IMR-90 (cell line): ENCODE results near the gene RAB1A. TPM values are rescaled to one million over a fixed set of nuclear protein-coding genes. Genes with fewer than 3 reads are reported as not detected.
A peak's percentile ranks its signal among the peaks of the same experiment; 100 is the strongest.

Experiments used
- ATAC-seq: fragments of 200-7000 bp; cut with Tn5 transposase; 2 replicates; pipeline ENCODE4 v1.9.1; 2020; ENCODE audit warnings: low read depth, mild to moderate bottlenecking, moderate library complexity
- BruUV-seq: library from RNA; stranded (reverse); fragments of 400-500 nt; replicated peaks from 2 replicates; lab custom pipeline; 2021; lab: Mats Ljungman, UMichigan
- CTCF ChIA-PET: fragments of 300-600 bp; formaldehyde crosslinking; extraction: SDS; loops from one replicate; lab custom pipeline; 2021; ENCODE audit warnings: antibody characterized with exemption; lab: Yijun Ruan, JAX
- POLR2A ChIA-PET: fragments of 300-600 bp; sonication (Branson Sonifier 250); formaldehyde crosslinking; loops from one replicate; lab custom pipeline; 2022; ENCODE audit warnings: antibody characterized with exemption; ENCODE audit not compliant: unreplicated experiment; lab: Charles Lee
- DNase-seq: peaks from one replicate; pipeline ENCODE4 v3.0.0; 2013
- H2AFZ ChIP-seq: replicated peaks from 2 replicates; pipeline ENCODE3; 2013; ENCODE audit warnings: low read length, mild to moderate bottlenecking; ENCODE audit not compliant: poor library complexity
- H2AK5ac ChIP-seq: 2 replicates; pipeline ENCODE4 v1.6.1; 2013; ENCODE audit warnings: low read depth, low read length, inconsistent platforms
- H2AK9ac ChIP-seq: replicated peaks from 2 replicates; pipeline ENCODE3; 2013; ENCODE audit warnings: mild to moderate bottlenecking, low read depth, low read length, moderate library complexity; ENCODE audit not compliant: poor library complexity
- H2BK120ac ChIP-seq: 2 replicates; pipeline ENCODE4 v1.6.1; 2013; ENCODE audit warnings: low read depth, low read length, inconsistent platforms
- H2BK15ac ChIP-seq: 3 replicates; pipeline ENCODE4 v1.6.1; 2013; ENCODE audit warnings: low read depth, low read length, inconsistent platforms
- H2BK20ac ChIP-seq: 2 replicates; pipeline ENCODE4 v1.6.1; 2013; ENCODE audit warnings: low read depth, mild to moderate bottlenecking, inconsistent platforms, low read length, moderate library complexity
- H2BK5ac ChIP-seq: 2 replicates; pipeline ENCODE4 v1.6.1; 2013; ENCODE audit warnings: mild to moderate bottlenecking, low read depth, low read length, inconsistent platforms; ENCODE audit not compliant: poor library complexity, severe bottlenecking
- H3K14ac ChIP-seq: replicated peaks from 2 replicates; pipeline ENCODE4 v1.6.1; 2013; ENCODE audit warnings: low read depth, low read length, inconsistent platforms
- H3K18ac ChIP-seq: 2 replicates; pipeline ENCODE4 v1.6.1; 2013; ENCODE audit warnings: low read depth, low read length, control low read depth
- H3K23ac ChIP-seq: 2 replicates; pipeline ENCODE4 v1.6.1; 2013; ENCODE audit warnings: low read depth, low read length, inconsistent platforms
- H3K27ac ChIP-seq: 2 replicates; pipeline ENCODE4 v1.5.1; 2013; ENCODE audit warnings: mild to moderate bottlenecking, control low read depth, low read length; ENCODE audit not compliant: insufficient read depth
- H3K27me3 ChIP-seq: 2 replicates; pipeline ENCODE4 v1.6.1; 2013; ENCODE audit warnings: low read length; ENCODE audit not compliant: control insufficient read depth, insufficient read depth
- H3K36me3 ChIP-seq: 2 replicates; pipeline ENCODE4 v1.6.1; 2013; ENCODE audit warnings: low read length, mixed read lengths; ENCODE audit not compliant: control insufficient read depth, insufficient read depth
- H3K4ac ChIP-seq: 2 replicates; pipeline ENCODE4 v1.6.1; 2013; ENCODE audit warnings: low read depth, low read length, inconsistent platforms
- H3K4me1 ChIP-seq: 2 replicates; pipeline ENCODE4 v1.6.1; 2013; ENCODE audit warnings: low read length, mixed read lengths; ENCODE audit not compliant: control insufficient read depth, insufficient read depth
- H3K4me2 ChIP-seq: 2 replicates; pipeline ENCODE4 v1.6.1; 2013; ENCODE audit warnings: low read depth, mild to moderate bottlenecking, control low read depth, low read length, moderate library complexity
- H3K4me3 ChIP-seq: 2 replicates; pipeline ENCODE4 v1.5.1; 2013; ENCODE audit warnings: low read depth, mild to moderate bottlenecking, control low read depth, low read length, moderate library complexity; ENCODE audit not compliant: insufficient read depth
- H3K56ac ChIP-seq: 2 replicates; pipeline ENCODE4 v1.6.1; 2013; ENCODE audit warnings: low read length, inconsistent platforms; ENCODE audit not compliant: insufficient read depth; ENCODE audit errors: extremely low read depth
- H3K79me1 ChIP-seq, 2 experiments: 2 replicates each; pipeline ENCODE4 v1.6.1; 2013; ENCODE audit warnings: low read length in 2 of 2, inconsistent platforms in 1 of 2, low read depth in 1 of 2
- H3K9ac ChIP-seq: 2 replicates; pipeline ENCODE4 v1.6.1; 2013; ENCODE audit warnings: low read depth, low read length, control low read depth
- H3K9me1 ChIP-seq: 2 replicates; pipeline ENCODE4 v1.6.1; 2013; ENCODE audit warnings: low read length, inconsistent platforms; ENCODE audit not compliant: insufficient read depth
- H3K9me3 ChIP-seq: 2 replicates; pipeline ENCODE4 v1.6.1; 2013; ENCODE audit warnings: low read length; ENCODE audit not compliant: control insufficient read depth, insufficient read depth
- H4K20me1 ChIP-seq: 2 replicates; pipeline ENCODE4 v1.6.1; 2013; ENCODE audit warnings: low read length, inconsistent platforms; ENCODE audit not compliant: insufficient read depth
- H4K5ac ChIP-seq: 2 replicates; pipeline ENCODE4 v1.6.1; 2013; ENCODE audit warnings: mild to moderate bottlenecking, low read depth, low read length, control low read depth
- H4K8ac ChIP-seq, 2 experiments: 2 replicates each; pipeline ENCODE4 v1.6.1; 2013; ENCODE audit warnings: low read depth in 2 of 2, low read length in 2 of 2, control low read depth in 1 of 2, inconsistent platforms in 1 of 2
- H4K91ac ChIP-seq: 2 replicates; pipeline ENCODE4 v1.6.1; 2013; ENCODE audit warnings: low read depth, low read length, inconsistent platforms; ENCODE audit not compliant: insufficient read depth
- BHLHE40 ChIP-seq: fragments of 150-350 bp; IDR thresholded peaks from 2 replicates; pipeline ENCODE4 v1.6.1; 2016; ENCODE audit warnings: mild to moderate bottlenecking, low read depth, low read length
- CEBPB ChIP-seq: IDR thresholded peaks from 2 replicates; pipeline ENCODE4 v1.6.1; 2012; ENCODE audit warnings: low read depth, low read length, improper control_type of control experiment
- CHD1 ChIP-seq: IDR thresholded peaks from 2 replicates; pipeline ENCODE4 v1.6.1; 2012; ENCODE audit warnings: low read depth, low read length, improper control_type of control experiment
- FOS ChIP-seq: fragments of 150-350 bp; IDR thresholded peaks from 2 replicates; pipeline ENCODE4 v1.6.1; 2016; ENCODE audit warnings: low read depth, low read length
- MAFK ChIP-seq: IDR thresholded peaks from 2 replicates; pipeline ENCODE4 v1.6.1; 2012; ENCODE audit warnings: low read depth, low read length, improper control_type of control experiment
- MAZ ChIP-seq: IDR thresholded peaks from 2 replicates; pipeline ENCODE4 v1.6.1; 2012; ENCODE audit warnings: low read depth, mild to moderate bottlenecking, low read length, improper control_type of control experiment, moderate library complexity, borderline replicate concordance
- MXI1 ChIP-seq: IDR thresholded peaks from 2 replicates; pipeline ENCODE4 v1.6.1; 2012; ENCODE audit warnings: low read depth, mild to moderate bottlenecking, low read length, moderate library complexity, borderline replicate concordance
- NFE2L2 ChIP-seq: fragments of 150-350 bp; IDR thresholded peaks from 2 replicates; pipeline ENCODE4 v1.6.1; 2016; ENCODE audit warnings: low read depth, mild to moderate bottlenecking, low read length
- POLR2A ChIP-seq: IDR thresholded peaks from 2 replicates; pipeline ENCODE4 v1.6.1; 2012; ENCODE audit warnings: mild to moderate bottlenecking, low read depth, low read length
- RAD21 ChIP-seq: IDR thresholded peaks from 2 replicates; pipeline ENCODE4 v1.6.1; 2012; ENCODE audit warnings: low read length, improper control_type of control experiment
- WGBS, 2 experiments: methylation state at CpG; one replicate each; pipeline versions ENCODE4 v1.1.5 to v1.1.7; 2013; ENCODE audit warnings: missing lambda C conversion rate in 2 of 2; ENCODE audit not compliant: insufficient read length in 1 of 2; ENCODE audit errors: extremely low coverage in 2 of 2; 5-methylcytosine and 5-hydroxymethylcytosine counted together
- dilution Hi-C: fragments of 300-500 bp; cut with HindIII; formaldehyde crosslinking; loops from one replicate; pipeline ENCODE4 v1.14.3; 2018; ENCODE audit warnings: low sequenced_read_pairs; ENCODE audit not compliant: unreplicated experiment
- in situ Hi-C: fragments of 300-500 bp; cut with MboI; formaldehyde crosslinking; loops from 3 replicates; pipeline ENCODE4 v1.14.3; 2019; ENCODE audit warnings: low sequenced_read_pairs, inconsistent platforms, mixed read lengths
- intact Hi-C: fragments of 100-400 bp; cut with micrococcal nuclease; formaldehyde crosslinking; loops from 2 replicates; pipeline ENCODE4 v1.10.0; 2022
- polyA plus RNA-seq, 3 experiments: library from polyadenylated mRNA; depleted of rRNA; stranded (reverse); fragments of >200 nt; gene quantifications; 2 replicates each; pipeline ENCODE4 v1.2.3, GENCODE V29; 2012; ENCODE audit warnings: low replicate concordance in 1 of 3
- total RNA-seq: library from RNA; depleted of rRNA; stranded (reverse); fragments of >200 nt; gene quantifications from 2 replicates; pipeline ENCODE4 v1.2.3, GENCODE V29; 2012
- TF ChIP-seq, protein P1 (sequence below): conservative IDR thresholded peaks from 2 replicates; pipeline ENCODE4 v1.5.1; 2012; ENCODE audit warnings: mild to moderate bottlenecking, low read depth, low read length, improper control_type of control experiment
- TF ChIP-seq, protein P2 (sequence below): fragments of 150-350 bp; IDR thresholded peaks from 2 replicates; pipeline ENCODE4 v1.6.1; 2017; ENCODE audit warnings: mild to moderate bottlenecking, antibody characterized with exemption, low read length, low read depth
- TF ChIP-seq, protein P3 (sequence below): fragments of 150-350 bp; IDR thresholded peaks from 2 replicates; pipeline ENCODE4 v1.6.1; 2016; ENCODE audit warnings: low read depth, mild to moderate bottlenecking, low read length, moderate library complexity, borderline replicate concordance

RAB1A gene
- total and polyA plus RNA-seq, 2 of the 4 experiments (the other 2 are of a cell fraction), result 114 to 169 TPM

DNA sequence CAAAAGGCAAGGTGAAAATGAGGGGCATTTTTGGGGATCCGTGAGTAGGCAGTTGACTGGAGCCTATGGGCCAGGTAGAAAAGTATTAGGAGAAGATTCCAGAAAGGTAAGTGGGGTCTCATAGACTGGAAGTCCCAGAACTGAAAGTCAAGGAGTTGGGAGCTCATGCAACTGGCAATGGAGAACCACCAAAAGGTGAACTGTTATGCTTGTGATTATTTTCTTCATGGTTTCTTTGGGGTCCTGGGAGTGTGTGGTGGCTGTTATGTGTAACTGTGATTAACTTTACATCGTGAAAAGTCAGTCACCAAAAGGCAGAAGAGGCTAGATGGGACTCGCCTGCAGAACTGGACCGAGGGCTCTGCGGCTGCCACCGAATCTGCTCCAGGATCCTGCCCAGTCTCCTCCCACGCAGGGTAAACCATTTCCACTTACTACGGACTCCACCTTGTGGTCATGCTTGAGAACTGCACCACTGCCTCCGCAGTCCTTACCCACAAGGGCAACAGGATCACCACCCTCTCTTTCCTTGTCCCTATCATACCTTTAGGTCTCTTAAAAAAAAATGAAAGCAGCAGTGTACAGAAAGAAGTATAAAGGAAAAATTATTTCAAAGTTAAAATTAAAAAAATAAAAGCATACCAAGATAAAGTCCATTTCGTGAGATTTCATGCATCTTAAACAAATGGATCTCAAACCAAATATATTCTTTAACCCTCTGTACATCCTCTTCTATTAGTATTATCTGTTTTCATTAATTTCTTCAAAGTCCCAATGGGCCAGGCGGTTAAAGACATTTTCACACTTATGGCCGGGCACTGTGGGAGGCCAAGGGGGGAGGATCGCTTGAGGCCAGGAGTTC is 89.3 kb downstream of the RAB1A start:
- Histone ChIP-seq H3K27me3 (no peaks in the 10 kb centered on the region), H3K36me3 (no peaks in the 10 kb centered on the region), H3K4me2 (peak overlapping the region; percentile 78), H2BK15ac (no peak overlapping the region), H3K9ac (peak overlapping the region; percentile 10; the same call in 1 of the 2 replicates), H3K4me3 (peak overlapping the region; percentile 26; the same call in 1 of the 2 replicates), H3K9me3 (peaks cover 2% of the 10 kb centered on the region; the same call in 1 of the 2 replicates), H3K4ac (no peak overlapping the region), H3K14ac (no peak overlapping the region), H3K79me1 (no peaks in the 10 kb centered on the region), H3K23ac (no peak overlapping the region; the same call in 1 of the 2 replicates), H2BK120ac (peak overlapping the region; percentile 42; the same call in 1 of the 2 replicates), H2AFZ (peak overlapping the region; percentile 60), H3K18ac (no peak overlapping the region), H2AK9ac (no peak overlapping the region), H3K56ac (peak overlapping the region; percentile 14; the same call in 1 of the 2 replicates), H2BK20ac (0 out of 2 replicates have a peak overlapping the region, but pooled peaks have one; percentile 16), H2BK5ac (no peak overlapping the region), H3K9me1 (no peaks in the 10 kb centered on the region), H4K5ac (no peak overlapping the region), H4K20me1 (no peaks in the 10 kb centered on the region), H4K91ac (no peak overlapping the region), H3K27ac (no peak overlapping the region), H3K4me1 (no peaks in the 10 kb centered on the region), H4K8ac (peak overlapping the region in 1 of 2 experiments; percentile 55; a peak in 1 of 4 replicates), H2AK5ac (no peak overlapping the region)
- dilution Hi-C loops, result no loop called here
- CTCF ChIA-PET, result interaction anchor here (0.6 to 1.6 kb wide), 7 partner anchors 11 to 270 kb away, joined by 3 to 5 read pairs (median 3); no protein-coding TSS in a partner anchor
- intact Hi-C loops, result loop anchor here (1.0 to 10.0 kb wide), 5 partner anchors 48 to 533 kb away; no protein-coding TSS in a partner anchor
- no TSS peak for BruUV-seq
- 23% methylated on average over 5 of the region's 13 CpGs; no CpG with 5 or more reads in 1 of the 2 experiments for WGBS, 2 experiments
- DNase-seq (peak; percentile 84), ATAC-seq (peak; percentile 100)
- in situ Hi-C loops, result loop anchor here (5.0 to 25.0 kb wide), 3 partner anchors 123 to 703 kb away; no protein-coding TSS in a partner anchor
- POLR2A ChIA-PET, result no interaction called here
- TF ChIP-seq POLR2A, result no peak
- TF ChIP-seq, protein P1, sequence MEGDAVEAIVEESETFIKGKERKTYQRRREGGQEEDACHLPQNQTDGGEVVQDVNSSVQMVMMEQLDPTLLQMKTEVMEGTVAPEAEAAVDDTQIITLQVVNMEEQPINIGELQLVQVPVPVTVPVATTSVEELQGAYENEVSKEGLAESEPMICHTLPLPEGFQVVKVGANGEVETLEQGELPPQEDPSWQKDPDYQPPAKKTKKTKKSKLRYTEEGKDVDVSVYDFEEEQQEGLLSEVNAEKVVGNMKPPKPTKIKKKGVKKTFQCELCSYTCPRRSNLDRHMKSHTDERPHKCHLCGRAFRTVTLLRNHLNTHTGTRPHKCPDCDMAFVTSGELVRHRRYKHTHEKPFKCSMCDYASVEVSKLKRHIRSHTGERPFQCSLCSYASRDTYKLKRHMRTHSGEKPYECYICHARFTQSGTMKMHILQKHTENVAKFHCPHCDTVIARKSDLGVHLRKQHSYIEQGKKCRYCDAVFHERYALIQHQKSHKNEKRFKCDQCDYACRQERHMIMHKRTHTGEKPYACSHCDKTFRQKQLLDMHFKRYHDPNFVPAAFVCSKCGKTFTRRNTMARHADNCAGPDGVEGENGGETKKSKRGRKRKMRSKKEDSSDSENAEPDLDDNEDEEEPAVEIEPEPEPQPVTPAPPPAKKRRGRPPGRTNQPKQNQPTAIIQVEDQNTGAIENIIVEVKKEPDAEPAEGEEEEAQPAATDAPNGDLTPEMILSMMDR, result peak; percentile 89
- TF ChIP-seq FOS, result no peak
- TF ChIP-seq MAFK, result no peak
- no peak for TF ChIP-seq MXI1
- TF ChIP-seq, protein P2, sequence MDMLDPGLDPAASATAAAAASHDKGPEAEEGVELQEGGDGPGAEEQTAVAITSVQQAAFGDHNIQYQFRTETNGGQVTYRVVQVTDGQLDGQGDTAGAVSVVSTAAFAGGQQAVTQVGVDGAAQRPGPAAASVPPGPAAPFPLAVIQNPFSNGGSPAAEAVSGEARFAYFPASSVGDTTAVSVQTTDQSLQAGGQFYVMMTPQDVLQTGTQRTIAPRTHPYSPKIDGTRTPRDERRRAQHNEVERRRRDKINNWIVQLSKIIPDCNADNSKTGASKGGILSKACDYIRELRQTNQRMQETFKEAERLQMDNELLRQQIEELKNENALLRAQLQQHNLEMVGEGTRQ, result no peak
- TF ChIP-seq NFE2L2, result no peak
- TF ChIP-seq BHLHE40, result no peak
- peak; percentile 93 for TF ChIP-seq RAD21
- peak; percentile 41; the same call in 1 of the 2 replicates for TF ChIP-seq MAZ
- TF ChIP-seq CHD1, result no peak
- TF ChIP-seq CEBPB, result no peak
- TF ChIP-seq, protein P3, sequence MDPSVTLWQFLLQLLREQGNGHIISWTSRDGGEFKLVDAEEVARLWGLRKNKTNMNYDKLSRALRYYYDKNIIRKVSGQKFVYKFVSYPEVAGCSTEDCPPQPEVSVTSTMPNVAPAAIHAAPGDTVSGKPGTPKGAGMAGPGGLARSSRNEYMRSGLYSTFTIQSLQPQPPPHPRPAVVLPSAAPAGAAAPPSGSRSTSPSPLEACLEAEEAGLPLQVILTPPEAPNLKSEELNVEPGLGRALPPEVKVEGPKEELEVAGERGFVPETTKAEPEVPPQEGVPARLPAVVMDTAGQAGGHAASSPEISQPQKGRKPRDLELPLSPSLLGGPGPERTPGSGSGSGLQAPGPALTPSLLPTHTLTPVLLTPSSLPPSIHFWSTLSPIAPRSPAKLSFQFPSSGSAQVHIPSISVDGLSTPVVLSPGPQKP, result no peak
